ENCODE measurements around the gene CCDC191.
A peak's percentile ranks its signal among the peaks of the same experiment; 100 is the strongest.

CCDC191 gene

DNA sequence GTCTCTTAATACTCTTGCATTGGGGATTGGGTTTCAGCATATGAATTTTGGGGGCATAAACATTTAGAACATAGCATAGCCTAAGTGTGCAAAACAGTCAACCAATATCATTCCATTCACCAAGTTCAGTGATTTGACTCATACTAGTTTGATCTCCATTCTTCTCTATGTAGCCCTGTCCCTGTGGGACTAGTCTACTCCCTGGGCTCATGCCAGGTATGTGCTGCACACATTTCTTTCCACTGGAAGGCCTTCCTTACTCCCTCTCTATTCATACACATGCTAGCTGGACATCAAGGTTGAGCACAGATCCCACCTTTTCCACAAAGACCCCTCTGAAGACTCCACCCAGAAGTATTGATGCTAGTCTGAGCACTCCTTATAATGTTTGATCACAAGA is 103.4 kb downstream of the CCDC191 start:
- Histone ChIP-seq H4K5ac (ENCODE audit: low read length) (no peak overlapping the region), H2BK120ac (ENCODE audit: low read depth, low read length) (no peak overlapping the region), H2BK5ac (ENCODE audit: low read length) (no peak overlapping the region), H3K79me2 (ENCODE audit: control insufficient read depth, insufficient read depth, low read length) (no peaks in the 10 kb centered on the region), H4K8ac (ENCODE audit: low read depth, low read length) (no peak overlapping the region), H3K18ac (ENCODE audit: low read length) (no peak overlapping the region), H3K23ac (ENCODE audit: low read length) (no peak overlapping the region), H2AK5ac (ENCODE audit: low read length) (no peak overlapping the region), H3K9ac (ENCODE audit: low read length) (no peak overlapping the region), H2BK15ac (replicated peaks; ENCODE audit: low read depth) (no peak overlapping the region), H3K27me3 (ENCODE audit: insufficient read depth, low read length, poor library complexity) (no peaks in the 10 kb centered on the region), H3K36me3 (ENCODE audit: control insufficient read depth, insufficient read depth, low read length) (no peaks in the 10 kb centered on the region), H3K4me1 (ENCODE audit: control insufficient read depth, low read depth, low read length) (peaks cover 3% of the 10 kb centered on the region), H3K27ac (ENCODE audit: low read depth, low read length) (no peak overlapping the region), H3K79me1 (ENCODE audit: low read length) (no peaks in the 10 kb centered on the region), H3K56ac (ENCODE audit: low read length) (no peak overlapping the region), H3K4me2 (ENCODE audit: low read length) (no peak overlapping the region), H3K4me3 (ENCODE audit: low read length) (no peak overlapping the region), H3K4ac (ENCODE audit: low read depth, low read length) (no peak overlapping the region)
- no peak for DNase-seq

DNA sequence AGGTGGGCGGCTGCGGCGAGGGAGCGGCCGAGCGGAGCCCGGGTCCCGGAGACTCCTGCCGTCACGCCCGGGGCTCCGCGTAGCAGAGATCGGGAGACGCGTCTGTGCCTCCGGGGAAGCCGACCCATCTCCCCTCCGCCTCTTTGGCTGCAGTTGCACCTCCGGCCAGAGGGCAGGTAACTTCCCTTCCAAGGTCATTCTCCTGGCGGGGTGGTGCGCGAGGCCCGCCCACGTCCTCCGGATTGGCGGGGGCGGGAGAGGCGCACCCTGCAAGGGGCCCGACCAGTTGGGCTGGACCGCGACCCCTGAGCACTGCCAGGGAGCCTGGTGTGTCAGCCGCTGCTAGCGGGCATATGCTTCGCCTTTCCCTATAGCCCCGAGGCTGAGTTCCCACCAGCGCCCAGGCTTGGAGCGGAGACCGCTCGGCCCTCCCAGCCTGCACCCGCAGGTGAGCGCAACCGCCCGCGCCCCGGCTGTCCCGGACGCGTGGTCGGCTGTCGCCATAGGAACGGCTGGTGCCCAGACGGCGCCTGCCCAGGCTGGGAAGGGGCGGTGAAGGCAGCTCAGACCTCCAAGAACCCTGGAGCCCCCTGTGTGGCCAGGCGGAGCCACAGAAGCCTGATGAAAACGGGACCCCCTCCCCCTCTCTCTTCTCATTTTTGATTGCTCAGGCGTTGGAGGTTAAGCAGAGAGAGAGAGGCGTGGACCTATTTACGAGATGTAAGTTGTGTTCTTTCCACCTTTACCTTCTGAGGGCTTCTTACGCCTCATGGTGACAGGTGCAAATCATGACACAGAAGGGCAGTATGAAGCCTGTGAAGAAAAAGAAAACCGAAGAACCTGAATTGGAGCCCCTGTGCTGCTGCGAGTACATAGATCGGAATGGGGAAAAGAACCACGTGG is 108.1 kb downstream of the CCDC191 start:
- Histone ChIP-seq H3K18ac (ENCODE audit: low read length) (peak overlapping the region; percentile 6), H3K27me3 (ENCODE audit: insufficient read depth, low read length, poor library complexity) (no peaks in the 10 kb centered on the region), H3K4me3 (ENCODE audit: low read length) (peak overlapping the region; percentile 55), H3K9ac (ENCODE audit: low read length) (peak overlapping the region; percentile 57), H2AK5ac (ENCODE audit: low read length) (no peak overlapping the region), H3K36me3 (ENCODE audit: control insufficient read depth, insufficient read depth, low read length) (no peaks in the 10 kb centered on the region), H3K23ac (ENCODE audit: low read length) (no peak overlapping the region), H4K5ac (ENCODE audit: low read length) (no peak overlapping the region), H3K79me2 (ENCODE audit: control insufficient read depth, insufficient read depth, low read length) (no peaks in the 10 kb centered on the region), H3K4ac (ENCODE audit: low read depth, low read length) (no peak overlapping the region), H2BK120ac (ENCODE audit: low read depth, low read length) (no peak overlapping the region), H3K4me1 (ENCODE audit: control insufficient read depth, low read depth, low read length) (peaks cover 3% of the 10 kb centered on the region), H3K56ac (ENCODE audit: low read length) (peak overlapping the region; percentile 71), H3K27ac (ENCODE audit: low read depth, low read length) (peak overlapping the region; percentile 46), H2BK5ac (ENCODE audit: low read length) (no peak overlapping the region), H3K4me2 (ENCODE audit: low read length) (peak overlapping the region; percentile 76), H2BK15ac (replicated peaks; ENCODE audit: low read depth) (no peak overlapping the region), H3K79me1 (ENCODE audit: low read length) (no peaks in the 10 kb centered on the region), H4K8ac (ENCODE audit: low read depth, low read length) (no peak overlapping the region)
- peak; percentile 76 for DNase-seq
- WGBS (ENCODE audit: extremely low coverage, insufficient coverage, low lambda C conversion rate), result no CpG with 5 or more reads among the region's 65 CpGs

DNA sequence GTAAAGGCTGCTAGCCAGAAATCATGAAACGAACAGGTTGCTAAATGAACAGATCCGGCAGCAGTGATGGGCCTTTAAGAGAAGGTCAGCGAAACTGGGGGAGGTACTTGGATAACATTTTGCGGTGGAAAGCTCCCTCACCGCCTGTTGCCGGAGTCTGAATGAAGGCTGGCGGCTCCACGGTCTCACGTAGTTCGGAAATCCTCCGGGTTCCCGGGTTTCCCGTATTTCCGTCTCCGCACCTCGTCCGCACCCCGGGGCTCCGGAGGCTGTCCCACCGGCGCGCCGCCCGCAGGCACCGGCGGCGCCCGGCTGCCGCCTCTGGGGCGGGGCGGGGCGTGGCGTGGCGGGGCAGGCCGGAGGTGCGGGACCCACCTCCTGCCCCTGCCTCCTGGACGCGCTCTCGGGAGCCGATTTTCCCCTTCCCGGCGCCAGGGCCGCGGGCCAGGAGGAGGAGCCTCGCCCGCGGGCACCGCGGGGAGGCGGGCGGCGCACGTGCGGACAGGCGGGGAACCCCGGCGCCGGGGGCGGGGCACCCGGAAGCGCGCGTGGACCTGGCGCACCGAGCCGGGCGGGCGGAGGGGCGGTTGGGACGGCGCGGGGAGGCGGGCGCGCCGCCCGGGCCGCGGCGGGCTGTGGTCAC is 108.8 kb downstream of the CCDC191 start, which contains the start of gene ZDHHC23:
TSS of gene ZDHHC23 (plus strand) at position 642 of the 643 bp plus-strand sequence. CDS start 790 bp downstream, outside the sequence.
- H2BK5ac ChIP-seq (ENCODE audit: low read length), result no peak within 1 kb of the TSS
- H4K8ac ChIP-seq (ENCODE audit: low read depth, low read length), result no peak within 1 kb of the TSS
- peak within 1 kb of the TSS; percentile 71 for H3K56ac ChIP-seq (ENCODE audit: low read length)
- no peaks in the 10 kb centered on the region for H3K36me3 ChIP-seq (ENCODE audit: control insufficient read depth, insufficient read depth, low read length)
- peak within 1 kb of the TSS; percentile 76 for H3K4me2 ChIP-seq (ENCODE audit: low read length)
- peak within 1 kb of the TSS; percentile 6 for H3K18ac ChIP-seq (ENCODE audit: low read length)
- peaks cover 3% of the 10 kb centered on the region for H3K4me1 ChIP-seq (ENCODE audit: control insufficient read depth, low read depth, low read length)
- no peak within 1 kb of the TSS for H2AK5ac ChIP-seq (ENCODE audit: low read length)
- H4K5ac ChIP-seq (ENCODE audit: low read length), result no peak within 1 kb of the TSS
- no peak within 1 kb of the TSS for H2BK120ac ChIP-seq (ENCODE audit: low read depth, low read length)
- H3K9ac ChIP-seq (ENCODE audit: low read length), result peak within 1 kb of the TSS; percentile 57
- H3K23ac ChIP-seq (ENCODE audit: low read length), result no peak within 1 kb of the TSS
- H3K79me1 ChIP-seq (ENCODE audit: low read length), result no peaks in the 10 kb centered on the region
- H3K4me3 ChIP-seq (ENCODE audit: low read length), result peak within 1 kb of the TSS; percentile 58
- peak; percentile 69 for DNase-seq
- WGBS (ENCODE audit: extremely low coverage, insufficient coverage, low lambda C conversion rate), result no CpG with 5 or more reads among the region's 80 CpGs
- no peak within 1 kb of the TSS for H3K4ac ChIP-seq (ENCODE audit: low read depth, low read length)
- no peaks in the 10 kb centered on the region for H3K79me2 ChIP-seq (ENCODE audit: control insufficient read depth, insufficient read depth, low read length)
- no peak within 1 kb of the TSS for H2BK15ac ChIP-seq (replicated peaks; ENCODE audit: low read depth)
- no peaks in the 10 kb centered on the region for H3K27me3 ChIP-seq (ENCODE audit: insufficient read depth, low read length, poor library complexity)
- H3K27ac ChIP-seq (ENCODE audit: low read depth, low read length), result peak within 1 kb of the TSS; percentile 46

DNA sequence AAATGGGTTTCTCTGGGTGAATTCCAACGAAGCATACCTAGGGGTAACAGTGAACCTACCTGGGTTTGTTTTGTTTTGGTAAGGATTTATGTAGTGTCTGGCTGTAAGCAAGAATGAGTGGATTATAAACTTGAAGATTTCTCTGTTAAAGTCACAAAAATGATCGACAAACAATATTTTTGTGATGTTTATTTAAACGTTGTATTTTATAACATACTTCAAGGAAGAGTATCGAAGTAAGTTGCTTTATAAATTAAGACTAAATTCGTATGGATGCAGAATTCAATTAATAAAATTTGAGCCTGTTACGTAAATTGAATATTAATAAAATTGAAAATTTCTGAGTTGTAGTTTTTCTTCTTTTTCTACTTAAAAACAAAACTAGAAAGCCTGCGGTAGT is 109.5 kb downstream of the CCDC191 start:
- H3K4ac ChIP-seq (ENCODE audit: low read depth, low read length), result no peak overlapping the region
- peaks cover 3% of the 10 kb centered on the region for H3K4me1 ChIP-seq (ENCODE audit: control insufficient read depth, low read depth, low read length)
- 100% methylated on average over 3 of the region's 7 CpGs for WGBS (ENCODE audit: extremely low coverage, insufficient coverage, low lambda C conversion rate)
- no peaks in the 10 kb centered on the region for H3K79me2 ChIP-seq (ENCODE audit: control insufficient read depth, insufficient read depth, low read length)
- H4K8ac ChIP-seq (ENCODE audit: low read depth, low read length), result no peak overlapping the region
- H3K4me2 ChIP-seq (ENCODE audit: low read length), result no peak overlapping the region
- H3K56ac ChIP-seq (ENCODE audit: low read length), result no peak overlapping the region
- no peak overlapping the region for H3K27ac ChIP-seq (ENCODE audit: low read depth, low read length)
- H3K27me3 ChIP-seq (ENCODE audit: insufficient read depth, low read length, poor library complexity), result no peaks in the 10 kb centered on the region
- H3K4me3 ChIP-seq (ENCODE audit: low read length), result no peak overlapping the region
- H2AK5ac ChIP-seq (ENCODE audit: low read length), result no peak overlapping the region
- DNase-seq, result no peak
- H3K79me1 ChIP-seq (ENCODE audit: low read length), result no peaks in the 10 kb centered on the region
- no peak overlapping the region for H3K18ac ChIP-seq (ENCODE audit: low read length)
- H2BK5ac ChIP-seq (ENCODE audit: low read length), result no peak overlapping the region
- no peak overlapping the region for H3K9ac ChIP-seq (ENCODE audit: low read length)
- no peak overlapping the region for H3K23ac ChIP-seq (ENCODE audit: low read length)
- H4K5ac ChIP-seq (ENCODE audit: low read length), result no peak overlapping the region
- H2BK15ac ChIP-seq (replicated peaks; ENCODE audit: low read depth), result no peak overlapping the region
- H2BK120ac ChIP-seq (ENCODE audit: low read depth, low read length), result no peak overlapping the region
- H3K36me3 ChIP-seq (ENCODE audit: control insufficient read depth, insufficient read depth, low read length), result no peaks in the 10 kb centered on the region

DNA sequence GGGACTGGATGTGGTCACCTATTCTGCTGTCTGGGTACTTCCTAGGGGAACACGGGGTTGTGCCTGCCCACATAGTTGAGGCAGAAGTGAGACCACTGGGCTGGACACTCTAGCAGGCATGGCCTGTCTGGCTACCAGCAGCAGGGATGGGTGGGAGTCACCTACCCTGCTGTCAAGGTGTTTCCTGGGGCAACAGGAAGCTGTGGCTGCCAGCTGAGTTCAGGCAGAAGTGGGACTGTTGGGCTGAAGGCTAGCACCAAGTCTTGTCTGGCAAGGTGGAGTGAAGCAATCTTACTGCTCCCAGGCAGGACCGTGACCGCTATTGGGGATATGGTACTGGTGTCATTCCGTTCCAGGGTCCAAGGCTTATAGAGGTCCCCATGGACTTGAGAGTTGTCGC is 128.8 kb downstream of the CCDC191 start:
- WGBS (ENCODE audit: extremely low coverage, insufficient coverage, low lambda C conversion rate), result no CpG with 5 or more reads among the region's 5 CpGs
- H3K36me3 ChIP-seq (ENCODE audit: control insufficient read depth, insufficient read depth, low read length), result no peaks in the 10 kb centered on the region
- no peak overlapping the region for H2BK15ac ChIP-seq (replicated peaks; ENCODE audit: low read depth)
- H3K27ac ChIP-seq (ENCODE audit: low read depth, low read length), result no peak overlapping the region
- H3K4me2 ChIP-seq (ENCODE audit: low read length), result no peak overlapping the region
- no peak overlapping the region for H4K5ac ChIP-seq (ENCODE audit: low read length)
- no peaks in the 10 kb centered on the region for H3K79me2 ChIP-seq (ENCODE audit: control insufficient read depth, insufficient read depth, low read length)
- no peak overlapping the region for H3K4ac ChIP-seq (ENCODE audit: low read depth, low read length)
- H3K23ac ChIP-seq (ENCODE audit: low read length), result no peak overlapping the region
- H3K79me1 ChIP-seq (ENCODE audit: low read length), result no peaks in the 10 kb centered on the region
- H2AK5ac ChIP-seq (ENCODE audit: low read length), result no peak overlapping the region
- no peak overlapping the region for H3K56ac ChIP-seq (ENCODE audit: low read length)
- H3K4me1 ChIP-seq (ENCODE audit: control insufficient read depth, low read depth, low read length), result no peaks in the 10 kb centered on the region
- H3K9ac ChIP-seq (ENCODE audit: low read length), result no peak overlapping the region
- no peak overlapping the region for H3K4me3 ChIP-seq (ENCODE audit: low read length)
- no peaks in the 10 kb centered on the region for H3K27me3 ChIP-seq (ENCODE audit: insufficient read depth, low read length, poor library complexity)
- H2BK120ac ChIP-seq (ENCODE audit: low read depth, low read length), result no peak overlapping the region
- H4K8ac ChIP-seq (ENCODE audit: low read depth, low read length), result no peak overlapping the region
- no peak for DNase-seq
- H3K18ac ChIP-seq (ENCODE audit: low read length), result no peak overlapping the region
- H2BK5ac ChIP-seq (ENCODE audit: low read length), result no peak overlapping the region
